NCI-H187 (cell line): ENCODE results near the gene NCAM2.
"Not testable (repeated sequence)": the region's sequence is repeated elsewhere in the genome, so short reads cannot be mapped to it uniquely, and the experiment has no call there.

Experiments
- DNase-seq, 2 experiments: peaks; one replicate each; lab custom pipeline; 2025; lab: John Stamatoyannopoulos, UW

The NCAM2 gene

GRCh38 chr21:21309510-21309909 lies 311.3 kb downstream of the NCAM2 start:
- DNase-seq: no peak

GRCh38 chr21:21324297-21324696 lies 326.1 kb downstream of the NCAM2 start:
- no peak for DNase-seq

GRCh38 chr21:21332492-21332891 lies 334.3 kb downstream of the NCAM2 start:
- no peak for DNase-seq

- DNase-seq: no peak
These were observed 342.8 kb downstream of the NCAM2 start for GRCh38 chr21:21341041-21341440.

GRCh38 chr21:21345296-21345695 lies 347.1 kb downstream of the NCAM2 start:
- no peak for DNase-seq

GRCh38 chr21:21345872-21346271 lies 347.7 kb downstream of the NCAM2 start:
- no peak for DNase-seq

GRCh38 chr21:21366277-21366676 lies 368.1 kb downstream of the NCAM2 start:
- no peak for DNase-seq

GRCh38 chr21:21367583-21367982 lies 369.4 kb downstream of the NCAM2 start:
- DNase-seq: no peak

- DNase-seq: no peak
These were observed 375.8 kb downstream of the NCAM2 start for GRCh38 chr21:21373969-21374368.

GRCh38 chr21:21383126-21383525 lies 384.9 kb downstream of the NCAM2 start:
- DNase-seq: no peak

- no peak for DNase-seq
These were observed 386.8 kb downstream of the NCAM2 start for GRCh38 chr21:21384977-21385376.

GRCh38 chr21:21385404-21385803 lies 387.2 kb downstream of the NCAM2 start:
- DNase-seq: no peak

GRCh38 chr21:21387916-21388315 lies 389.7 kb downstream of the NCAM2 start:
- DNase-seq: no peak

- DNase-seq: no peak
These were observed 395.9 kb downstream of the NCAM2 start for GRCh38 chr21:21394064-21394463.

GRCh38 chr21:21396424-21396823 lies 398.2 kb downstream of the NCAM2 start:
- no peak for DNase-seq

- no peak for DNase-seq
These were observed 399.3 kb downstream of the NCAM2 start for GRCh38 chr21:21397464-21397863.

- DNase-seq: no peak
These were observed 403.2 kb downstream of the NCAM2 start for GRCh38 chr21:21401444-21401843.

- DNase-seq: not testable (repeated sequence)
These were observed 404.0 kb downstream of the NCAM2 start for GRCh38 chr21:21402187-21402586.

GRCh38 chr21:21404261-21404660 lies 406.1 kb downstream of the NCAM2 start:
- not testable (repeated sequence) for DNase-seq

GRCh38 chr21:21406921-21407320 lies 408.7 kb downstream of the NCAM2 start:
- DNase-seq: no peak

- no peak for DNase-seq
These were observed 413.9 kb downstream of the NCAM2 start for GRCh38 chr21:21412096-21412495.

- DNase-seq: no peak
These were observed 417.5 kb downstream of the NCAM2 start for GRCh38 chr21:21415741-21416140.

GRCh38 chr21:21434944-21435343 lies 436.7 kb downstream of the NCAM2 start:
- DNase-seq: no peak

GRCh38 chr21:21436012-21436534 lies 437.9 kb downstream of the NCAM2 start:
- no peak for DNase-seq

- DNase-seq: no peak
These were observed 441.6 kb downstream of the NCAM2 start for GRCh38 chr21:21439761-21440160.
